ENCODE data around the gene GPRC5A.

The GPRC5A gene

GRCh38 chr12:12885096-12885792 lies 6.1 kb upstream of the GPRC5A start:
- DNase-seq (ENCODE audit: low read depth), result no peak

GRCh38 chr12:12887471-12887870 lies 3.9 kb upstream of the GPRC5A start:
- DNase-seq (ENCODE audit: low read depth), result no peak

GRCh38 chr12:12889701-12890100 lies 1.7 kb upstream of the GPRC5A start:
- DNase-seq (ENCODE audit: low read depth), result no peak

GRCh38 chr12:12890543-12891079 lies 751 bp upstream of the GPRC5A start:
- no peak for DNase-seq (ENCODE audit: low read depth)

- DNase-seq (ENCODE audit: low read depth), result no peak
Measured at GRCh38 chr12:12891881-12892355, 556 bp downstream of the GPRC5A start.

- no peak for DNase-seq (ENCODE audit: low read depth)
Measured at GRCh38 chr12:12892681-12893141, 1.3 kb downstream of the GPRC5A start.

GRCh38 chr12:12893438-12893837 lies 2.1 kb downstream of the GPRC5A start:
- no peak for DNase-seq (ENCODE audit: low read depth)

- DNase-seq (ENCODE audit: low read depth), result no peak
Measured at GRCh38 chr12:12896260-12896659, 4.9 kb downstream of the GPRC5A start.

- DNase-seq (ENCODE audit: low read depth), result no peak
Measured at GRCh38 chr12:12897302-12897701, 5.9 kb downstream of the GPRC5A start.

- DNase-seq (ENCODE audit: low read depth), result no peak
Measured at GRCh38 chr12:12898136-12898717, 6.9 kb downstream of the GPRC5A start.

GRCh38 chr12:12898911-12899511 lies 7.6 kb downstream of the GPRC5A start:
- DNase-seq (ENCODE audit: low read depth), result no peak

- DNase-seq (ENCODE audit: low read depth), result peak; percentile 11
Measured at GRCh38 chr12:12899530-12900380, 8.4 kb downstream of the GPRC5A start.

- no peak for DNase-seq (ENCODE audit: low read depth)
Measured at GRCh38 chr12:12900786-12901157, 9.4 kb downstream of the GPRC5A start.

- no peak for DNase-seq (ENCODE audit: low read depth)
Measured at GRCh38 chr12:12901158-12901791, 9.9 kb downstream of the GPRC5A start.

- no peak for DNase-seq (ENCODE audit: low read depth)
Measured at GRCh38 chr12:12902036-12902435, 10.7 kb downstream of the GPRC5A start.

- no peak for DNase-seq (ENCODE audit: low read depth)
Measured at GRCh38 chr12:12903642-12904609, 12.6 kb downstream of the GPRC5A start.

GRCh38 chr12:12907552-12907951 lies 16.2 kb downstream of the GPRC5A start:
- DNase-seq (ENCODE audit: low read depth), result no peak

- no peak for DNase-seq (ENCODE audit: low read depth)
Measured at GRCh38 chr12:12908252-12908651, 16.9 kb downstream of the GPRC5A start.

GRCh38 chr12:12908711-12909110 lies 17.3 kb downstream of the GPRC5A start:
- DNase-seq (ENCODE audit: low read depth), result no peak

GRCh38 chr12:12909228-12909994 lies 18.0 kb downstream of the GPRC5A start:
- no peak for DNase-seq (ENCODE audit: low read depth)
